ENCODE data around the gene KCNJ4. TPM values are rescaled to one million over a fixed set of nuclear protein-coding genes. Genes with fewer than 3 reads are reported as not detected.
A peak's percentile ranks its signal among the peaks of the same experiment; 100 is the strongest.
"Not testable (repeated sequence)": the region's sequence is repeated elsewhere in the genome, so short reads cannot be mapped to it uniquely, and the experiment has no call there.

The KCNJ4 gene
- total RNA-seq, 4 donors from 2014 or later = not detected

DNA sequence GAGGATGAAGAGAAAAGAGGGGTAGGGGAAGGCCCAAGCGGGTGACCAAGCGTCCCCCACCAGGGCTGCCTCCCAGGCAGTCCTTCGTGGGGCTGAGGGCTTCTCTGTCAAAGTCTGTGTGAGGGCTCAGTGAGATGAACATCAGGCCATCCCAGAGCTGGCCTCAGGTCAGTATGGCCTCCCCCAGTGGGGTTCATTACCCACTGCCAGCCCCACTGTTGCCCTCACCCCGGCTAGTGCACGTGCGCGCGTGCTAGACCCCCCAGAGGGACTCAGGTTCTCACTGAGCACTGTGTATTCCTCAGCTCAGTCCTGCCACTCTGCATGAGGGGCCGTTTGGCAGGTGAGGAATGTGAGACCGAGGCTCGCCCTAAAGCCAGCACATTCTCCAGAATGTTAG is 16.2 kb upstream of the KCNJ4 start:
- no peak overlapping the region for H3K4me3 ChIP-seq
- peaks cover 0 to 22% (median 3%) of the 10 kb centered on the region in 4 donors for H3K4me1 ChIP-seq
- no peaks in the 10 kb centered on the region for H3K27me3 ChIP-seq
- peak in 1 of 3 donors; percentile 31 for DNase-seq
- no peak overlapping the region for H3K27ac ChIP-seq
- H3K36me3 ChIP-seq = no peaks in the 10 kb centered on the region
- TF ChIP-seq POLR2A (IDR thresholded peaks at IDR 0.05) (no peak), CTCF (IDR thresholded peaks at IDR 0.05) (no peak)
- H3K9me3 ChIP-seq = no peaks in the 10 kb centered on the region

- not testable (repeated sequence) for H3K4me3 ChIP-seq, H3K27me3 ChIP-seq, H3K36me3 ChIP-seq, H3K27ac ChIP-seq, H3K9me3 ChIP-seq
- H3K4me1 ChIP-seq = peaks cover 0 to 22% (median 3%) of the 10 kb centered on the region in 4 donors
- DNase-seq = peak in 1 of 3 donors; percentile 22
Measured at GRCh38 chr22:38470179-38470578, 15.2 kb upstream of the KCNJ4 start.

- Histone ChIP-seq H3K27me3 (no peaks in the 10 kb centered on the region), H3K4me3 (no peak overlapping the region), H3K4me1 (peaks cover 0 to 22% (median 3%) of the 10 kb centered on the region in 4 donors), H3K36me3 (no peaks in the 10 kb centered on the region), H3K9me3 (no peaks in the 10 kb centered on the region), H3K27ac (no peak overlapping the region)
- TF ChIP-seq CTCF (IDR thresholded peaks at IDR 0.05) = no peak
- TF ChIP-seq POLR2A (IDR thresholded peaks at IDR 0.05) = no peak
- peak in 1 of 3 donors; percentile 39 for DNase-seq
Measured at GRCh38 chr22:38469306-38469781, 14.3 kb upstream of the KCNJ4 start.

GRCh38 chr22:38468443-38469305 is 13.7 kb upstream of the KCNJ4 start:
- Histone ChIP-seq H3K27ac (no peak overlapping the region), H3K9me3 (no peaks in the 10 kb centered on the region), H3K4me3 (peak overlapping the region; percentile 36 to 66 (median 58)), H3K27me3 (no peaks in the 10 kb centered on the region), H3K36me3 (no peaks in the 10 kb centered on the region), H3K4me1 (peaks cover 0 to 22% (median 3%) of the 10 kb centered on the region in 4 donors)
- DNase-seq = peak in 1 of 3 donors; percentile 43
- TF ChIP-seq CTCF (IDR thresholded peaks at IDR 0.05) (no peak), POLR2A (IDR thresholded peaks at IDR 0.05) (no peak)

DNA sequence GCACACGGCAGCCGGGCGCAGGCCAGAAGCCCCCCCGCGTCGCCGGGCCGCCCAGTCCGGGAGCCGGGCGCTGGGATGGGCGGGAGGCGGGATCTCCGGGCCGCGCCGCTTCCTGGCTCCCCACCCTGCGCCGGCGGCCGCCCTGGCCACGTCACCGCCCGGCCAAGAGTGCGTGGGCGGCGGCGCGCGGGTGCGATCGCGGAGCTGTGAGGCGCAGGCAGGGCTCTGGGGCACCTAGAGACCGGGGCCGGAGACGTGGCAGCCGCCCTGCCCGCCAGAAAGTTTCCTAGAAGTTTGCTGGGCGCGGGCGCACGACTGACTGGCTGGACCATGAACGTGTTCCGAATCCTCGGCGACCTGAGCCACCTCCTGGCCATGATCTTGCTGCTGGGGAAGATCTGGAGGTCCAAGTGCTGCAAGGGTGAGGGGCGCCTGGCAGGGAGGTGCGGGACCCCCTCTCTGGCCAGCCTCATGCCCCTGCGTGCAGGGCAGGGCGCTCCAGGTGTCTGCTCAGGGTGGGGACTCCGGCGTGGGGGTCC is 13.0 kb upstream of the KCNJ4 start, which contains the start of gene KDELR3:
Gene KDELR3 (plus strand): TSS at position 193 of the 539 bp plus-strand sequence. CDS start 138 bp downstream, at position 331.
- Histone ChIP-seq H3K27me3 (no peaks in the 10 kb centered on the region), H3K4me3 (peak within 1 kb of the TSS; percentile 36 to 66 (median 58)), H3K9me3 (no peaks in the 10 kb centered on the region), H3K4me1 (peaks cover 0 to 22% (median 3%) of the 10 kb centered on the region in 4 donors), H3K27ac (peak within 1 kb of the TSS in 2 of 4 donors; percentile 29 to 52), H3K36me3 (no peaks in the 10 kb centered on the region)
- TF ChIP-seq POLR2A (IDR thresholded peaks at IDR 0.05) (peak; percentile 41 to 57), CTCF (IDR thresholded peaks at IDR 0.05) (peak in 1 of 6 experiments; percentile 17)
- peak in 2 of 3 donors; percentile 78 to 83 for DNase-seq

Data from Peyer's patch (tissue), 4 donors.